Measurements from ENCODE around the gene TRPV6. TPM values are rescaled to one million over a fixed set of nuclear protein-coding genes. Genes with fewer than 3 reads are reported as not detected.

TRPV6 gene
- total and polyA plus RNA-seq, 7 donors: under 0.01 TPM; not detected in 6

- no peaks in the 10 kb centered on the region for H3K36me3 ChIP-seq (ENCODE audit: insufficient read depth in 1 of 2, low read depth in 1 of 2)
- TF ChIP-seq CTCF (IDR thresholded peaks at IDR 0.05): no peak
- intact Hi-C loops (cut with DNase I): no loop called here
Observed at GRCh38 chr7:142890874-142891485, 5.4 kb upstream of the TRPV6 start.

GRCh38 chr7:142889816-142890215, 4.3 kb upstream of the TRPV6 start:
- WGBS, 3 donors: 60 to 68% (median 61%) methylated on average over 3 of the region's 3 CpGs
- no peak for ATAC-seq
- intact Hi-C loops (cut with DNase I): no loop called here
- no peak for DNase-seq
- H3K36me3 ChIP-seq (ENCODE audit: insufficient read depth in 1 of 2, low read depth in 1 of 2): no peaks in the 10 kb centered on the region
- peaks cover 0 to 5% (median 5%) of the 10 kb centered on the region in 3 donors for H3K27me3 ChIP-seq (ENCODE audit: insufficient read depth in 3 of 3, low read length in 2 of 3)
- no peaks in the 10 kb centered on the region for H3K9me3 ChIP-seq
- H3K4me1 ChIP-seq: no peaks in the 10 kb centered on the region
- H3K27ac ChIP-seq: no peak overlapping the region
- TF ChIP-seq CTCF (IDR thresholded peaks at IDR 0.05): no peak
- H3K4me3 ChIP-seq: no peak overlapping the region

More at GRCh38 chr7:142890874-142891485, 5.4 kb upstream of the TRPV6 start:
- WGBS, 3 donors: 77 to 80% (median 79%) methylated on average over 12 of the region's 12 CpGs
- Histone ChIP-seq H3K27me3 (ENCODE audit: insufficient read depth in 3 of 3, low read length in 2 of 3) (peaks cover 0 to 5% (median 5%) of the 10 kb centered on the region in 3 donors), H3K9me3 (no peaks in the 10 kb centered on the region), H3K27ac (no peak overlapping the region), H3K4me1 (no peaks in the 10 kb centered on the region), H3K4me3 (no peak overlapping the region)
- no peak for DNase-seq
- ATAC-seq: no peak

GRCh38 chr7:142887282-142888015, 1.9 kb upstream of the TRPV6 start:
- TF ChIP-seq CTCF (IDR thresholded peaks at IDR 0.05): no peak
- H3K4me1 ChIP-seq: no peaks in the 10 kb centered on the region
- H3K9me3 ChIP-seq: no peaks in the 10 kb centered on the region
- no peaks in the 10 kb centered on the region for H3K36me3 ChIP-seq (ENCODE audit: insufficient read depth in 1 of 2, low read depth in 1 of 2)
- H3K27ac ChIP-seq: no peak overlapping the region
- H3K27me3 ChIP-seq (ENCODE audit: insufficient read depth in 3 of 3, low read length in 2 of 3): peaks cover 0 to 13% (median 8%) of the 10 kb centered on the region in 3 donors
- ATAC-seq (no peak), DNase-seq (no peak)
- intact Hi-C loops (cut with DNase I): no loop called here
- 90 to 92% (median 90%) methylated on average over 12 of the region's 12 CpGs for WGBS, 3 donors
- H3K4me3 ChIP-seq: no peak overlapping the region

GRCh38 chr7:142886866-142887265, 1.3 kb upstream of the TRPV6 start:
- intact Hi-C loops (cut with DNase I): no loop called here
- peaks cover 0 to 16% (median 8%) of the 10 kb centered on the region in 3 donors for H3K27me3 ChIP-seq (ENCODE audit: insufficient read depth in 3 of 3, low read length in 2 of 3)
- no peaks in the 10 kb centered on the region for H3K4me1 ChIP-seq
- ATAC-seq (no peak), DNase-seq (no peak)
- 71 to 83% (median 76%) methylated on average over 7 of the region's 7 CpGs for WGBS, 3 donors
- H3K9me3 ChIP-seq: no peaks in the 10 kb centered on the region
- no peaks in the 10 kb centered on the region for H3K36me3 ChIP-seq (ENCODE audit: insufficient read depth in 1 of 2, low read depth in 1 of 2)
- H3K4me3 ChIP-seq: no peak overlapping the region
- H3K27ac ChIP-seq: no peak overlapping the region
- no peak for TF ChIP-seq CTCF (IDR thresholded peaks at IDR 0.05)

Data from psoas muscle (tissue), 8 donors.